ENCODE data around the gene RNPEPL1.

DNA sequence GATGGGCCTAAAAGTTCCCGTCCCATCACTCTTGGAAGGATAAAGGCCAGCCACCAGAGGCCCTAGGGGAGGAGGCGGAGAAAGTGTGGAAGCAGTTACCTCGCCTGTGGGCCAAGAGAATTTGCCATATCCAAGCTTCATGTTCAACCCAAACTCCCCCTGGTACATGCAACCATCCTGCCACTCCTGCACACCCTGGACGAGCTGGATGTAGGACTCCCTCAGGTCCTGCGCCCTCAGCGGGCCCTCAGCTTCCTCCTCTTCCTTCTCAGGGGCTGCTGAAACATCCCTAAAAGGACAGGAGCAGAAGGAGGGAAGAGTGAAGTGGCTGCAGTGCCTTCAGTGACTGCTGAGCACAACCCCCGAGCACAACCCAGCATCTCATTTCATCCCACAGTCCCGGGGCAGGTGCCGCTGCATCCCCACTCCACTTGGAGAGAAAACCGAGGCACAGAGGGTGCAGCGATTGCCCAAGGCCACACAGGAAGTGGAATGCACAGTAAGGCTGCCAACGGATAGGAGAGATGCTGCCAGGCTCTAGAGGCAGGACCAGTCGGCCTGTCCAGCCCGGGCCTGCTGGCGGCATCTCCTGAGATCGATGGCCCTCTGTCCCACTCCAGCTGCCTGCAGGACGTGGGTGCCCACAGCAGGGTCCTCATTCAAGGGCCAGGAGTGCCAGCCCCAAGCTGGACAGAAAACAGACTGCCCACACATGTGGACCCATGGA, 13.4 kb upstream of the RNPEPL1 start:
- TF ChIP-seq, protein P1, sequence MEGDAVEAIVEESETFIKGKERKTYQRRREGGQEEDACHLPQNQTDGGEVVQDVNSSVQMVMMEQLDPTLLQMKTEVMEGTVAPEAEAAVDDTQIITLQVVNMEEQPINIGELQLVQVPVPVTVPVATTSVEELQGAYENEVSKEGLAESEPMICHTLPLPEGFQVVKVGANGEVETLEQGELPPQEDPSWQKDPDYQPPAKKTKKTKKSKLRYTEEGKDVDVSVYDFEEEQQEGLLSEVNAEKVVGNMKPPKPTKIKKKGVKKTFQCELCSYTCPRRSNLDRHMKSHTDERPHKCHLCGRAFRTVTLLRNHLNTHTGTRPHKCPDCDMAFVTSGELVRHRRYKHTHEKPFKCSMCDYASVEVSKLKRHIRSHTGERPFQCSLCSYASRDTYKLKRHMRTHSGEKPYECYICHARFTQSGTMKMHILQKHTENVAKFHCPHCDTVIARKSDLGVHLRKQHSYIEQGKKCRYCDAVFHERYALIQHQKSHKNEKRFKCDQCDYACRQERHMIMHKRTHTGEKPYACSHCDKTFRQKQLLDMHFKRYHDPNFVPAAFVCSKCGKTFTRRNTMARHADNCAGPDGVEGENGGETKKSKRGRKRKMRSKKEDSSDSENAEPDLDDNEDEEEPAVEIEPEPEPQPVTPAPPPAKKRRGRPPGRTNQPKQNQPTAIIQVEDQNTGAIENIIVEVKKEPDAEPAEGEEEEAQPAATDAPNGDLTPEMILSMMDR (IDR thresholded peaks at IDR 0.05), result no peak
- TF ChIP-seq POLR2A (IDR thresholded peaks at IDR 0.05; ENCODE audit: low read depth), result no peak
- no peak for TF ChIP-seq EP300 (IDR thresholded peaks at IDR 0.05)
- no peak for TF ChIP-seq POLR2AphosphoS5 (IDR thresholded peaks at IDR 0.05)
